A673 (cell line): ENCODE measurements around the gene NOL9.
"Not testable (repeated sequence)": the region's sequence is repeated elsewhere in the genome, so short reads cannot be mapped to it uniquely, and the experiment has no call there.

ENCODE experiments used
- CTCF ChIP-seq: fragments of 300-800, 200-600 bp; sonication (generic); conservative IDR thresholded peaks from 2 replicates; pipeline ENCODE4 v1.5.1; 2017; ENCODE audit warnings: low read depth, mild to moderate bottlenecking, antibody characterized with exemption, low read length, moderate library complexity, mixed read lengths
- EZH2 ChIP-seq: fragments of 200-600 bp; sonication (generic); IDR thresholded peaks from 2 replicates; pipeline ENCODE4 v1.6.1; 2017; ENCODE audit warnings: borderline replicate concordance, low read depth, mild to moderate bottlenecking, mixed read lengths, antibody characterized with exemption, low read length; ENCODE audit not compliant: poor library complexity, severe bottlenecking

- not testable (repeated sequence) for TF ChIP-seq EZH2, CTCF
These were observed 4.8 kb upstream of the NOL9 start for GRCh38 chr1:6559161-6559560.
